B cell (primary cell): ENCODE results near the gene URGCP. TPM values are rescaled to one million over a fixed set of nuclear protein-coding genes. Genes with fewer than 3 reads are reported as not detected.

Experiments used
- ATAC-seq: fragments of 200-7000 bp; cut with Tn5 transposase; one replicate; pipeline ENCODE4 v1.10.0; 2021; ENCODE audit warnings: low read depth, mild to moderate bottlenecking, moderate number of reproducible peaks, moderate library complexity
- CTCF ChIA-PET: fragments of 350-600 bp; sonication (Branson Sonifier 250); formaldehyde crosslinking; loops from one replicate; lab custom pipeline; 2021; ENCODE audit warnings: antibody characterized with exemption, inconsistent platforms; lab: Charles Lee
- POLR2A ChIA-PET: fragments of 350-600 bp; sonication (Branson Sonifier 250); formaldehyde crosslinking; loops from one replicate; lab custom pipeline; 2021; ENCODE audit warnings: antibody characterized with exemption; lab: Charles Lee
- DNase-seq: peaks from one replicate; pipeline ENCODE4 v3.0.0; 2013
- H2AFZ ChIP-seq: 2 replicates; pipeline ENCODE4 v1.6.1; 2012; ENCODE audit warnings: mild to moderate bottlenecking, low read depth, low read length; ENCODE audit not compliant: insufficient read depth, poor library complexity, severe bottlenecking
- H3K27ac ChIP-seq, 2 donors: 1 replicate in 1 of 2; 2 replicates in 1 of 2; pipeline ENCODE4 v1.5.1; 2012 to 2013; ENCODE audit warnings: low read length in 2 of 2, mild to moderate bottlenecking in 2 of 2, moderate library complexity in 1 of 2
- H3K27me3 ChIP-seq, 4 experiments: fragments of 200-600 bp in 1 of 4; sonication (generic) in 1 of 4; replicated peaks in 1 of 4; 1 replicate in 2 of 4; 2 replicates in 2 of 4; pipeline versions ENCODE4 v1.6.1 to v1.7.0; 2013 to 2016; ENCODE audit warnings: low read length in 3 of 4, mild to moderate bottlenecking in 2 of 4, mixed read lengths in 1 of 4, moderate library complexity in 1 of 4; ENCODE audit not compliant: insufficient read depth in 4 of 4, control insufficient read depth in 3 of 4; ENCODE audit errors: control extremely low read depth in 1 of 4
- H3K36me3 ChIP-seq, 2 experiments: replicated peaks in 1 of 2; 1 replicate in 1 of 2; 2 replicates in 1 of 2; pipeline versions ENCODE4 v1.6.1 to v1.7.1; 2013; ENCODE audit warnings: low read length in 1 of 2; ENCODE audit not compliant: insufficient read depth in 2 of 2, control insufficient read depth in 1 of 2; ENCODE audit errors: control extremely low read depth in 1 of 2, extremely low read depth in 1 of 2
- H3K4me1 ChIP-seq, 2 donors: fragments of 200-600 bp in 1 of 2; sonication (generic) in 1 of 2; 1 replicate in 1 of 2; 2 replicates in 1 of 2; pipeline versions ENCODE4 v1.5.1 to v1.6.1; 2013 to 2017; ENCODE audit warnings: low read length in 2 of 2; ENCODE audit not compliant: control insufficient read depth in 2 of 2, insufficient read depth in 2 of 2
- H3K4me2 ChIP-seq: replicated peaks from 2 replicates; pipeline ENCODE3; 2012; ENCODE audit warnings: mild to moderate bottlenecking, low read depth, low read length; ENCODE audit not compliant: poor library complexity, severe bottlenecking
- H3K4me3 ChIP-seq, 5 experiments: fragments of 200-600 bp in 1 of 5; sonication (generic) in 1 of 5; 1 replicate in 3 of 5; 2 replicates in 2 of 5; pipeline versions ENCODE4 v1.5.1 to v1.7.0; 2011 to 2016; ENCODE audit warnings: low read length in 4 of 5, mild to moderate bottlenecking in 4 of 5, low read depth in 2 of 5, control low read depth in 1 of 5, moderate library complexity in 1 of 5; ENCODE audit not compliant: insufficient read depth in 1 of 5; ENCODE audit errors: control extremely low read depth in 1 of 5, extremely low read depth in 1 of 5
- H3K79me2 ChIP-seq: fragments of 200-600 bp; sonication (generic); one replicate; pipeline ENCODE4 v1.6.0; 2016; ENCODE audit warnings: low read length; ENCODE audit not compliant: control insufficient read depth, insufficient read depth
- H3K9ac ChIP-seq: fragments of 200-600 bp; sonication (generic); 2 replicates; pipeline ENCODE4 v1.6.1; 2017; ENCODE audit warnings: mild to moderate bottlenecking, low read length, moderate library complexity
- H3K9me3 ChIP-seq, 3 donors: one replicate each; pipeline versions ENCODE4 v1.6.1 to v1.7.1; 2013; ENCODE audit warnings: low read length in 2 of 3; ENCODE audit not compliant: control insufficient read depth in 2 of 3, insufficient read depth in 1 of 3; ENCODE audit errors: control extremely low read depth in 1 of 3
- H4K20me1 ChIP-seq: 2 replicates; pipeline ENCODE4 v1.6.0; 2012; ENCODE audit warnings: mild to moderate bottlenecking, low read length; ENCODE audit not compliant: insufficient read depth, control insufficient read depth, poor library complexity, severe bottlenecking
- H3K27ac Mint-ChIP-seq: one replicate; pipeline ENCODE4 v1.8.0; 2021; ENCODE audit warnings: mixed read lengths
- H3K27me3 Mint-ChIP-seq: one replicate; pipeline ENCODE4 v1.8.0; 2021; ENCODE audit warnings: mixed read lengths
- H3K4me1 Mint-ChIP-seq: one replicate; pipeline ENCODE4 v1.8.0; 2021; ENCODE audit warnings: mixed read lengths
- H3K4me3 Mint-ChIP-seq: one replicate; pipeline ENCODE4 v1.8.0; 2021; ENCODE audit warnings: mixed read lengths
- H3K9me3 Mint-ChIP-seq: one replicate; pipeline ENCODE4 v1.8.0; 2022; ENCODE audit warnings: mixed read lengths; ENCODE audit not compliant: insufficient read depth
- EZH2 ChIP-seq: IDR thresholded peaks from 2 replicates; pipeline ENCODE4 v1.6.1; 2012; ENCODE audit warnings: borderline replicate concordance, low read depth, mild to moderate bottlenecking, moderate library complexity, low read length; ENCODE audit not compliant: insufficient read depth, poor library complexity, severe bottlenecking
- WGBS: methylation state at CpG from one replicate; pipeline ENCODE4 v1.1.5; 2013; ENCODE audit warnings: missing lambda C conversion rate; ENCODE audit not compliant: insufficient coverage; 5-methylcytosine and 5-hydroxymethylcytosine counted together
- intact Hi-C: fragments of 100-400 bp; cut with micrococcal nuclease; formaldehyde crosslinking; loops from one replicate; pipeline ENCODE4 v1.10.0; 2022
- polyA plus RNA-seq: library from polyadenylated mRNA; depleted of rRNA; stranded (reverse); fragments of >200 nt; gene quantifications from 2 replicates; pipeline ENCODE4 v1.2.3, GENCODE V29; 2012
- total RNA-seq, 2 donors: library from RNA; stranded (reverse); fragments of 120-200 nt in 1 of 2; gene quantifications; 1 replicate in 1 of 2; 2 replicates in 1 of 2; pipeline versions ENCODE4 v1.2.3 to v1.2.4, GENCODE V29; 2013 to 2022
- TF ChIP-seq, protein P1 (sequence below): fragments of 200-600 bp; IDR thresholded peaks from one replicate; pipeline ENCODE4 v1.8.0; 2022; ENCODE audit warnings: antibody characterized with exemption, mild to moderate bottlenecking

Gene URGCP
- total and polyA plus RNA-seq, 2 donors (not counting 1 experiment from before 2014, with no cell fraction given) = 16.5 to 25.1 TPM

DNA sequence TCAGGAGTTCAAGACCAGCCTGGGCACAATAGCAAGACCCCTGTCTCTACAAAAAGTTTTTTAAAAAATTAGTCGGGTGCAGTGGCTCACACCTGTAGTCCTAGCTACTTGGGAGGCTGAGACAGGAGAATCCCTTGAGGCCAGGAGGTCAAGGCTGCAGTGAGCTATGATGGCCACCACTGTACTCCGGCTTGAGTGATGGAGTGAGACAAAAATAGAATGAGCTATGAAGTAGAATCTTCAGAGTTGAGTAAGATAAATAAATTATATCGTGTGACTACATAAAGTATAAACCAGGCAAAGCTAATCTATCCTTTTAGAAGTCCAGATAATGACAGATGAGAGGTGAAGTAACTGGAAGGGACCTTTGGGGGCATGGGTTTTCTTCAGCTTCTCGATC, 21.8 kb downstream of the URGCP start:
- CTCF ChIA-PET = interaction anchor here (0.7 kb wide), 1 partner anchor 75 kb away, joined by 3 read pairs; no protein-coding TSS in a partner anchor
- H2AFZ ChIP-seq = no peak overlapping the region
- no peak overlapping the region for H3K4me2 ChIP-seq
- no peak overlapping the region for H3K9ac ChIP-seq
- no peaks in the 10 kb centered on the region for H3K27me3 ChIP-seq
- H3K9me3 ChIP-seq = no peaks in the 10 kb centered on the region
- Mint-ChIP-seq H3K4me3 (no peak overlapping the region), H3K27ac (no peak overlapping the region), H3K9me3 (no peaks in the 10 kb centered on the region), H3K4me1 (peaks cover 5% of the 10 kb centered on the region), H3K27me3 (no peaks in the 10 kb centered on the region)
- no peak overlapping the region for H3K27ac ChIP-seq
- no peak for ATAC-seq
- DNase-seq = no peak
- no peaks in the 10 kb centered on the region for H3K4me1 ChIP-seq
- peaks cover 9% of the 10 kb centered on the region for H4K20me1 ChIP-seq
- intact Hi-C loops = no loop called here
- TF ChIP-seq, protein P1, sequence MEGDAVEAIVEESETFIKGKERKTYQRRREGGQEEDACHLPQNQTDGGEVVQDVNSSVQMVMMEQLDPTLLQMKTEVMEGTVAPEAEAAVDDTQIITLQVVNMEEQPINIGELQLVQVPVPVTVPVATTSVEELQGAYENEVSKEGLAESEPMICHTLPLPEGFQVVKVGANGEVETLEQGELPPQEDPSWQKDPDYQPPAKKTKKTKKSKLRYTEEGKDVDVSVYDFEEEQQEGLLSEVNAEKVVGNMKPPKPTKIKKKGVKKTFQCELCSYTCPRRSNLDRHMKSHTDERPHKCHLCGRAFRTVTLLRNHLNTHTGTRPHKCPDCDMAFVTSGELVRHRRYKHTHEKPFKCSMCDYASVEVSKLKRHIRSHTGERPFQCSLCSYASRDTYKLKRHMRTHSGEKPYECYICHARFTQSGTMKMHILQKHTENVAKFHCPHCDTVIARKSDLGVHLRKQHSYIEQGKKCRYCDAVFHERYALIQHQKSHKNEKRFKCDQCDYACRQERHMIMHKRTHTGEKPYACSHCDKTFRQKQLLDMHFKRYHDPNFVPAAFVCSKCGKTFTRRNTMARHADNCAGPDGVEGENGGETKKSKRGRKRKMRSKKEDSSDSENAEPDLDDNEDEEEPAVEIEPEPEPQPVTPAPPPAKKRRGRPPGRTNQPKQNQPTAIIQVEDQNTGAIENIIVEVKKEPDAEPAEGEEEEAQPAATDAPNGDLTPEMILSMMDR = no peak
- TF ChIP-seq EZH2 = no peak
- WGBS = 100% methylated on average over 1 of the region's 4 CpGs
- POLR2A ChIA-PET = no interaction called here
- peaks cover 0 to 20% of the 10 kb centered on the region in 2 experiments for H3K36me3 ChIP-seq
- peaks cover 5% of the 10 kb centered on the region for H3K79me2 ChIP-seq
- H3K4me3 ChIP-seq = no peak overlapping the region

- ChIA-PET CTCF (interaction anchor here (0.7 kb wide), 1 partner anchor 76 kb away, joined by 3 read pairs; no protein-coding TSS in a partner anchor), POLR2A (no interaction called here)
- Histone ChIP-seq H3K4me1 (no peaks in the 10 kb centered on the region), H3K4me3 (no peak overlapping the region), H3K4me2 (no peak overlapping the region), H3K9ac (no peak overlapping the region), H2AFZ (no peak overlapping the region), H3K79me2 (peaks cover 5% of the 10 kb centered on the region), H3K36me3 (peaks cover 0 to 20% of the 10 kb centered on the region in 2 experiments), H3K27me3 (no peaks in the 10 kb centered on the region), H4K20me1 (peaks cover 8% of the 10 kb centered on the region), H3K9me3 (no peaks in the 10 kb centered on the region), H3K27ac (no peak overlapping the region)
- ATAC-seq (no peak), DNase-seq (no peak)
- intact Hi-C loops = no loop called here
- WGBS = 91% methylated on average over 3 of the region's 4 CpGs
- no peak overlapping the region for H3K27ac Mint-ChIP-seq
- TF ChIP-seq, protein P1 = no peak
- no peak for TF ChIP-seq EZH2
- H3K9me3 Mint-ChIP-seq = no peaks in the 10 kb centered on the region
- no peak overlapping the region for H3K4me3 Mint-ChIP-seq
- no peaks in the 10 kb centered on the region for H3K27me3 Mint-ChIP-seq
- peaks cover 3% of the 10 kb centered on the region for H3K4me1 Mint-ChIP-seq
Observed at GRCh38 chr7:43884209-43884608, 22.2 kb downstream of the URGCP start.
